Right renal cortex interstitium (tissue), 3 donors: ENCODE results near the gene ST3GAL3. TPM values are rescaled to one million over a fixed set of nuclear protein-coding genes. Genes with fewer than 3 reads are reported as not detected.
"Not testable (repeated sequence)": the region's sequence is repeated elsewhere in the genome, so short reads cannot be mapped to it uniquely, and the experiment has no call there.

ENCODE experiments used
- DNase-seq, 3 donors: peaks; one replicate each; pipeline ENCODE4 v3.0.0-alpha.2; 2013; ENCODE audit warnings: low read depth in 3 of 3, low spot score in 2 of 3
- polyA plus RNA-seq, 3 donors: library from polyadenylated mRNA; unstranded; fragments of 120-200 nt; gene quantifications; one replicate each; pipeline ENCODE4 v1.2.1, GENCODE V29; 2013; ENCODE audit not compliant: insufficient read length in 3 of 3

Gene ST3GAL3
- polyA plus RNA-seq, 3 donors, result 17.6 to 21.6 (median 19.5) TPM

DNA sequence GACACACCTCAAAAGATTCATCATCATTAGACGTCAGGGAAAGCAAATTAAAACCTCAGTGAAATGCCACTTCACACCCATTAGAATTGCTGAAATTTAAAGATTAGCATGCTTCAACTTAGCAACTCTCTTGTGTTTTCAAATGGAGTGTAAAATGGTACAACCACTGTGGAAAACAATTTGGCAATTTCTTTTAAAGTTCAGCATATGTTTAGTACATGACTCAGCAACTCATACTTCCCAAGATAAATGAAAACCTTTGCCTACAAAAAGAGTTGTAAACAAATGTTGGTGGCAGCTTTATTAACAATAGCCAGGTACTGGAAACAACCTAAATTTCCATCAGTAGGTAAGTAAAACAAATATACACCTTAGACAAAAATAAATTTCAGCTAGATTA lies 42.7 kb downstream of the ST3GAL3 start:
- DNase-seq, result no peak

DNA sequence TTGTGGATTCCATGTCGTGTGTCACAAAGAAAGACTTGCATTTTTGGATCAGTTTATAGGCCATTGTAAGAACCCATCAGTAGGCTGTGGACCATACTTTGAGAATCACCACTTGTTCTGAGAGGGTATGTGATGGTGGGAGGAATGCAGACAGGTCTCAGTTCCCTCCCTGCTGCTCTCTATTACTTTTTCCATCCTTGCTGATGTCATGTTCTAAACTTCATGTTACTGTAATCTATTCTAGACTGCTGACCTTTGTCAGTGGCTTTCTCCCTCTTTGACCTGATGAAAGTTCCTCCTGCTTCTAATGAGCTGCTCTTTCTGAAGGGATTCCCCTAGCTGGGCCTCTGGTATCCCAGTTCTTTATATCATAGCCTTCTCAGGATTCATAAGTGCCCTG lies 46.1 kb downstream of the ST3GAL3 start:
- no peak for DNase-seq

GRCh38 chr1:43754892-43755291 lies 47.6 kb downstream of the ST3GAL3 start:
- no peak for DNase-seq

- DNase-seq, result no peak
Measured at GRCh38 chr1:43757343-43758053, 50.2 kb downstream of the ST3GAL3 start.

DNA sequence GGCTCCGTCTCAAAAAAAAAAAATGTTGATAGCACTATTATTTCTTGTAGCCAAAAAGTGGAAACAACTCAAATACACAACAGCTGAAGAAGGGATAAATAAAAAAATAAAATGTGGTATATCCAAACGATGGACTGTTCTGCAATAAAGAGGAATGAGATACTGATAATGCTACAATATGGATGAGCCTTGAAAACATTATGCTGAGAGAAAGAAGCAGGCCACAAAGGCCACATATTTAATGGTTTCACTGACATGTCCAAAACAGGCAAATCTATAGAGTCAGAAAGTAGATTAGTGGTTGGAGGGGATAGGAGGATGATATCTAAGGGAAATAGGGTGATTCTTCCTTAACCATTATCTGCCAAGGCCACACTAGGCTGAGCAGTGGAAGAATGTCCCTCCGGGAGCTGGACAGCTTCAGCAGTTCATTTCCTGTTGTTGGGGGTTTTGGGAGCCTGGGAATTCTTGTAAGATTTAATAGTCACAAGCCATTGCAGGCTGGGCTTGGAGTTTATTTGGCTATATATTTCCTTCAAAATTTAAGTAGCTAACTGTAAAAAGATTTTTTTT lies 53.5 kb downstream of the ST3GAL3 start:
- no peak for DNase-seq

DNA sequence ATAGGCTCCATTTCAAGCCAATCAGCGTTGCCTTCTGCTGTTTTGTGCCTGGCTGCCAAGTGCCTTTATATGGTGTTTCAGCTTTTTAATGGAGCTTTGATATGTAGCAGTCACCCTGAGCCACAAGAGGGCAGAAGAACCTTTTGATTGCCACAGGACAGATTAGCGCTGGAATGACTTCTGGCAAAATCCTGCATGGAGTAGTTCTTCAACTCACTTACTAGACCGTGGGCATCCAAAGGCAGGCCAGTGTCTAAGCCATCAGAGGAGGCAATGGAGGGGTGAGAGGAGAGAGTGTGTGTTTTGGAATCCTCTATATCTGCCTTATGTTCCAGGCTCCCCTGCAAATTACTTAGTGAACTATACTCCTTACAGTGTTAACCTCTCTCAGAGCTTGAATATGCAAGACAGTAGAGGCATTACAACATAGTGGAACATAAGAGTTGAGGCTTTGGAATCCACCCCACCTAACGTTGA lies 56.2 kb downstream of the ST3GAL3 start:
- DNase-seq, result peak; percentile 60 to 73 (median 66)

GRCh38 chr1:43764581-43764980 lies 57.2 kb downstream of the ST3GAL3 start:
- no peak for DNase-seq

- DNase-seq, result no peak
Measured at GRCh38 chr1:43766086-43766784, 58.9 kb downstream of the ST3GAL3 start.

DNA sequence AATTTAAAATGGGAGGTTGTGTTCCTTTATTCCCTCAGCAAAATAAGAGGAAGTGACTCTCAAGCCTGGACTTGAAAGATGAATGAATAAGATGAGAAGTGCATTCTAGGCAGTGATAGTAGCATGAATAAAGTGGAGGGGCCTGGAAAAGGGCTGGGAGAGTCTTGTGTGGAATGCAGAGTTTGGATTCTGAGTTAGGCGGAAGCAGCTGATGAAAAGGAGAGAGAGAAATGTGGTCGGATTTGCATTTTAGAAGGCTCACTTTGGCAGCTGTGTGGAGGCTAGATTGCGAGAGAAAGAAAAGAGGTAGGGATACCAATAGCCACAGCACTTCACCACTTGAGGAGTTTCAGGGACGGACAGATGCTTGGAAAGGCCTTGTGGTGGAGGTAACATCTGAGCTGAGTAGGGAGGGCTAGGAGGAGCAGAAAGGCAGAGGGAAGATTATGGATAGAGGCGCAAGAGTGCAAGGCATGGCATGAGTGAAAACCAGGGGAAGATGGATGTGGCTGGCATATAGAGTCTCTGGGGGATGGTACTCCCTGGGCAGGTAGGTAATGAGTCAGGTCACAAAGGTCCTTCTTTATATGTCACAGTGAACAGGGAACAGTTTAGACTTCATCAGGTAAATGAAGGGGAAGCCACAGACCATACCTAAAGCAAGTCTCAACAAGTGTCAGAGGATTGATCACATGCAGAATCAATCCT lies 59.6 kb downstream of the ST3GAL3 start:
- DNase-seq, result no peak

DNA sequence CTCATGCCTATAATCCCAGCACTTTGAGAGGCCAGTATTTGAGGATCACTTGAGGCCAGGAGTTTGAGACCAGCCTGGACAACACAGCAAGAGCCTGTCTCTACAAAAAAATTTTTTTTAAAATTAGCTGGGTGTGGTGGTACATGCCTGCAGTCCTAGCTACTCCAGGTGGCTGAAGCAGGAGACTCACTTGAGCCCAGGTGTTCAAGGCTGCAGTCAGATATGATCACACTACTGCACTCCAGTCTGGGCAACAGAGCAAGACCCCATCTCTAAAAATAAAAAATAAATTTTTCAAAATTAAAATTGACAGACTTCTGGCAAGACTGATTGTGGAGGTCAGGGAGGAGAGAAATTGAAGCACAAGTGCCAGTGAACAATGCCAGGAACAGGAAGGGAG lies 60.8 kb downstream of the ST3GAL3 start:
- no peak for DNase-seq

GRCh38 chr1:43769350-43769908 lies 62.1 kb downstream of the ST3GAL3 start:
- DNase-seq, result no peak

DNA sequence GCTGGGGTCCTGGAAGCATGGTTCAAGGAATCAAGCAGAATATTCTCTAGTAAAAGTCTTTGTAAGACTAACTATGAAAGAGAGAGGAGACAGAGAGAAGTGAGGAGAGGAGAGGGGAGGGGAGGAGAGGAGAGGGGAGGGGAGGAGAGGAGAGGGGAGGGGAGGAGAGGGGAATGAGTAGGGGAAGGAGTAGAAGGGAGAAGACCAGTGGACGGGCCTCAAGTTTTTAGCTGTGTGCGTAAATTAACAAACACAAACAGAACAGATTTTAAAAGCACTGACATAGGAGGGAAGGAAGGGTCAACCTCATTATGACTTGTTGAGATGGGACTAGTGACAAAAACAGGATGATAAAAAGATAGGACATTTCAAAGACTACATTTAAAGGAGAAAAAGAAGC lies 62.8 kb downstream of the ST3GAL3 start:
- no peak for DNase-seq

GRCh38 chr1:43772978-43773377 lies 65.6 kb downstream of the ST3GAL3 start:
- no peak for DNase-seq

- DNase-seq, result no peak
Measured at GRCh38 chr1:43773821-43774220, 66.5 kb downstream of the ST3GAL3 start.

DNA sequence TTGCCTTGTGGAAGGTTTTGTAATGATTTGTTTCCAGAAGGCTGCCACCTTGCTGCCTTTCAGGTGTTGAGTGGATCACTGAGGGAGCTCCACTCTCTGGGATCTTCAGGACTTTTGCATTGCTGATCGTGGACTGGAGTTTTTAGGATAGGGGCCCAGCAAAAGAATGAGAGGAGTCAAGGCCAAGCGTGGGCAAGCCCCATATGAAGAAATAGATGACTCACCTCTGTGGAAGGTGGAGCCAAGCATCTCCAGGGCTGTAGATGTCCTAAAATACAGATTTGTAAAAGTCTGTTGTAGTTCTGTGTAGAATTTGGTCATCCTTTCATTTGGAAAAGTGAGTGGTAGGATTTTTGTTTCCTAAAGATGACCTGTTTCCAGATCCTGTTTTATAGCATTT lies 67.0 kb downstream of the ST3GAL3 start:
- no peak for DNase-seq

DNA sequence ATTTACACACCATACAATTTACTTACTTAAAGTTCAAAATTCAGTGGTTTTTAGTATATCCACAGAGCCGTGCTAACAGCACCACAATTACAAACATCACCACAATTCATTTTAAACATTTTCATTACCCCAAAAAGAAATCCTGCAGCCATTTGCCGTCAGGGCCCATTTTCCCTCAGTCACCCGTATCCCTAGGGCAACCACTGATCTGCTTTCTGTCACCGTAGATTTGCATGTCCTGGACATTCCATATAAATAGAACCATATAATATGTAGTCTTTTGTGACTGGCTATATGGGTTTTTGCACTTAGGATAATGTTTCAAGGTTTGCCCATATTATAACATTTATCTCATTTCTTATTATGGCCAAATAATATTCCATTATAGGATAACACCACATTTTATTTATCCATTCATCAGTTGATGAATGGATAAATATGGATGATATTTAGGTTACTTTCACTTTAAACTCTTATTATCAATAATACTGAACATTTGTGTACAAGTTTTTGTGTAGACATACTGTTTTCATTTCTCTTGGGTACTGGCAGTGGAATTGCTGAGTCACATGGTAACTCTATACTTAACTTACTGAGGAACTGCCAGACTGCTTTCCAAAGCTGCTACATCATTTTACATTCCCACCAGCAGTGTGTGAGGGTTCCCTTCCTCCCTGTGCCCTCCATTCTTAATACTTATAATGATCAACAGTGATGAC lies 68.9 kb downstream of the ST3GAL3 start:
- DNase-seq, result no peak

DNA sequence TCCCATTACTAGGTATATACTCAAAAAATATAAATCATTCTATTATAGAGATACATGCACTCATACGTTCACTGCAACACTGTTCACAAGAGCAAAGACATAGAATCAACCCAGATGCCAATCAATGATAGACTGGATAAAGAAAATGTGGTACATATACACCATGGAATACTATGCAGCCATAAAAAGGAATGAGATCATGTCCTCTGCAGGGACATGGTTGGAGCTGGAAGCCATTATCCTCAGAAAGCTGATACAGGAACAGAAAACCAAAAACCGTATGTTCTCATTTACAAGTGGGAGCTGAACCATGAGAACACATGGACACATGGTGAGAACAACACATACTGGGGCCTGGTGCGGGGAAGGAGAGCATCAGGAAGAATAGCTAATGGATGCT lies 70.6 kb downstream of the ST3GAL3 start:
- not testable (repeated sequence) for DNase-seq

DNA sequence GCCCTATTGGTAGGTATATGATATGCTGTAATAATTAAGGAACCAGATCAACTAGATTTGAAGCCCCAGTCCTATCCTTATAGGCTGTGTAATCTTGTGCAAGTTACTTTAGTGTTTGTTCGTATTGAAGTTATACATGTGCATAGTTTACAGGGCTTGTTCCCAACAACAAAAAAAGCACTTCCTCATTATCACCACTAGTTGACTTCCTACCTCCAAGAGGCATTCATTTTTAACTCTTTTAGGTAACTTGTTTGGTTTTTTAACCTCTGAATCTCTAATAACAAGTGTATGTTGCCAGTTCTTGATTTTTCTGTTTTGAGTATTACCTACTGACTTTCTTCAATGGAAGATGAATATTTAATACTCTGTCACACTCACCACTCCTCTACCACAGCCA lies 71.9 kb downstream of the ST3GAL3 start:
- no peak for DNase-seq

DNA sequence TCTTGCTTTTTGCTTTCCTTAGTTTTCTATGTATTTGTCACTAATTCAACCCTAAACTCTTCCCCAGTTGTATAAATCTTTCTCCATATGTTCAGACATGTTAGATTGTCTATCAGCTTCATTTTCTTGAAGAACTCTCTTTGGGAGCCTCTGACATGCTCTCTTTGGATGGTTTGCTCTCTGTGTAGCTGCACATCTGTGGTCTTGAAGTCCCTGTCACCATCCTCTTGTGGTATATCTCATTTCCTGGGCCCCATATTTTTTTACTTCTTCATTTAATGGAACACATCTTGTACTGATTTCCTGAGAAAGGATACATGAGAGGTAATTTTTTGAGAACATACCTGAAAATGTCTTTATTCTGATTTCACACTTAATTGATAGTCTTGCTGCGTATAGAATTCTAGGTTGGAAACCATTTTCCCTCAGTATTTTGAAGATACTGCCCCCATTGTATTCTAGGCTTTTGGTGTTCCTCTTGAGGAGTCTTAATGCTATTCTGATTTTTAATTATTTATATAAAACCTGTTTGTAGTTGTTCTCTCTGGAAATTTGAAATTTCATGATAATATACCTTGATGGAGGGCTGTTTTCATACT lies 72.6 kb downstream of the ST3GAL3 start:
- DNase-seq, result no peak

- DNase-seq, result no peak
Measured at GRCh38 chr1:43781574-43781973, 74.2 kb downstream of the ST3GAL3 start.
